ENCODE results near the gene RALY. TPM values are rescaled to one million over a fixed set of nuclear protein-coding genes. Genes with fewer than 3 reads are reported as not detected.

The RALY gene
- total RNA-seq, 1 experiment from 2014 or later: 298 TPM

- H3K27me3 Mint-ChIP-seq (ENCODE audit: insufficient read depth, unreplicated experiment): peaks cover 6% of the 10 kb centered on the region
- H3K9me3 Mint-ChIP-seq (ENCODE audit: unreplicated experiment): peaks cover 12% of the 10 kb centered on the region
- Histone ChIP-seq H3K27me3 (replicated peaks; ENCODE audit: control insufficient read depth, insufficient read depth, low read length) (no peaks in the 10 kb centered on the region), H3K36me3 (ENCODE audit: control insufficient read depth, insufficient read depth, low read length) (no peaks in the 10 kb centered on the region), H3K9me3 (no peaks in the 10 kb centered on the region), H3K4me1 (no peaks in the 10 kb centered on the region), H3K4me3 (ENCODE audit: low read depth, low read length) (no peak overlapping the region)
- no peak overlapping the region for H3K27ac Mint-ChIP-seq (ENCODE audit: unreplicated experiment)
- H3K4me3 Mint-ChIP-seq (ENCODE audit: unreplicated experiment): no peak overlapping the region
- intact Hi-C loops (cut with micrococcal nuclease; ENCODE audit: unreplicated experiment): no loop called here
- H3K4me1 Mint-ChIP-seq (ENCODE audit: low read depth, unreplicated experiment): no peaks in the 10 kb centered on the region
- BruUV-seq (replicated peaks): no TSS peak
- DNase-seq: peak in 1 of 2 experiments; percentile 16
- POLR2A ChIA-PET: no interaction called here
- no peak for TF ChIP-seq CTCF (IDR thresholded peaks at IDR 0.05; ENCODE audit: insufficient read depth in 1 of 2, low read depth in 1 of 2, low read length in 1 of 2, severe bottlenecking in 1 of 2, unreplicated experiment in 1 of 2)
- CTCF ChIA-PET: no interaction called here
- H3K36me3 Mint-ChIP-seq (ENCODE audit: insufficient read depth, unreplicated experiment): no peaks in the 10 kb centered on the region
These were observed 39.2 kb upstream of the RALY start for GRCh38 chr20:33954504-33954903.

- BruUV-seq (replicated peaks): no TSS peak
- H3K4me3 Mint-ChIP-seq (ENCODE audit: unreplicated experiment): no peak overlapping the region
- no peak for TF ChIP-seq CTCF (IDR thresholded peaks at IDR 0.05; ENCODE audit: insufficient read depth in 1 of 2, low read depth in 1 of 2, low read length in 1 of 2, severe bottlenecking in 1 of 2, unreplicated experiment in 1 of 2)
- ChIA-PET CTCF (interaction anchor here (0.8 kb wide), 1 partner anchor 75 kb away, joined by 3 read pairs; no protein-coding TSS in a partner anchor), POLR2A (no interaction called here)
- H3K36me3 ChIP-seq (ENCODE audit: control insufficient read depth, insufficient read depth, low read length): no peaks in the 10 kb centered on the region
- no peaks in the 10 kb centered on the region for H3K27me3 ChIP-seq (replicated peaks; ENCODE audit: control insufficient read depth, insufficient read depth, low read length)
- H3K36me3 Mint-ChIP-seq (ENCODE audit: insufficient read depth, unreplicated experiment): no peaks in the 10 kb centered on the region
- H3K9me3 Mint-ChIP-seq (ENCODE audit: unreplicated experiment): no peaks in the 10 kb centered on the region
- H3K9me3 ChIP-seq: no peaks in the 10 kb centered on the region
- no peak overlapping the region for H3K27ac Mint-ChIP-seq (ENCODE audit: unreplicated experiment)
- H3K4me3 ChIP-seq (ENCODE audit: low read depth, low read length): no peak overlapping the region
- intact Hi-C loops (cut with micrococcal nuclease; ENCODE audit: unreplicated experiment): no loop called here
- no peaks in the 10 kb centered on the region for H3K4me1 Mint-ChIP-seq (ENCODE audit: low read depth, unreplicated experiment)
- no peak for DNase-seq
- H3K4me1 ChIP-seq: no peaks in the 10 kb centered on the region
- H3K27me3 Mint-ChIP-seq (ENCODE audit: insufficient read depth, unreplicated experiment): peaks cover 3% of the 10 kb centered on the region
These were observed 30.0 kb upstream of the RALY start for GRCh38 chr20:33963751-33964150.

DNA sequence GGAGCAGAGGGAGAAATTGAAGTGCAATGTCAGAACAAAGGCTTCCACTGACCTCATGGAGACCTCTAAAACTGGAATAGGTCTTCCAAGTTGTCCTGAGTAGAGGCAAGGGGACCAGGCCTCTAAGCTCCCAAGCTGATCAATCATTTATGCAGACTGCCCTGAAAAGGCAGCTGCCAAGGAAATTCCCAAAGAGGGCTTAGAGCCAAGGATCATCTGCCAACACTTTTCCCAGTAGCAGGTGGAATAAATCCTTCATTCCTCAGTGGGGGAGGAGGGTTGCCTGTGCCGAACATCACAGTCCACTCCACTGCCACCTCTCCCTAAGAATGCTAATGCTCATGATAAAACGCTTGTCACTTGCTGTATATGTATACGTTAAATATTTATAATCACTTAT lies 29.3 kb upstream of the RALY start:
- Mint-ChIP-seq H3K9me3 (ENCODE audit: unreplicated experiment) (no peaks in the 10 kb centered on the region), H3K27ac (ENCODE audit: unreplicated experiment) (no peak overlapping the region), H3K27me3 (ENCODE audit: insufficient read depth, unreplicated experiment) (peaks cover 3% of the 10 kb centered on the region), H3K4me3 (ENCODE audit: unreplicated experiment) (no peak overlapping the region), H3K36me3 (ENCODE audit: insufficient read depth, unreplicated experiment) (no peaks in the 10 kb centered on the region), H3K4me1 (ENCODE audit: low read depth, unreplicated experiment) (no peaks in the 10 kb centered on the region)
- Histone ChIP-seq H3K36me3 (ENCODE audit: control insufficient read depth, insufficient read depth, low read length) (no peaks in the 10 kb centered on the region), H3K4me3 (ENCODE audit: low read depth, low read length) (no peak overlapping the region), H3K4me1 (no peaks in the 10 kb centered on the region), H3K9me3 (no peaks in the 10 kb centered on the region), H3K27me3 (replicated peaks; ENCODE audit: control insufficient read depth, insufficient read depth, low read length) (no peaks in the 10 kb centered on the region)
- DNase-seq: no peak
- ChIA-PET POLR2A (interaction anchor here (0.5 to 1.0 kb wide), 2 partner anchors 29 to 739 kb away, joined by 3 to 6 read pairs; no protein-coding TSS in a partner anchor), CTCF (no interaction called here)
- TF ChIP-seq CTCF (IDR thresholded peaks at IDR 0.05; ENCODE audit: insufficient read depth in 1 of 2, low read depth in 1 of 2, low read length in 1 of 2, severe bottlenecking in 1 of 2, unreplicated experiment in 1 of 2): no peak
- intact Hi-C loops (cut with micrococcal nuclease; ENCODE audit: unreplicated experiment): no loop called here
- no TSS peak for BruUV-seq (replicated peaks)

All from Caco-2 (cell line).